Measurements from ENCODE around the gene ZBTB21.
"Not testable (repeated sequence)": the region's sequence is repeated elsewhere in the genome, so short reads cannot be mapped to it uniquely, and the experiment has no call there.

Gene ZBTB21

GRCh38 chr21:41965461-41966013 lies 44.6 kb downstream of the ZBTB21 start:
- DNase-seq, result no peak

- DNase-seq, result no peak
Observed at GRCh38 chr21:41965045-41965444, 45.1 kb downstream of the ZBTB21 start.

- no peak for DNase-seq
Observed at GRCh38 chr21:41964171-41964570, 46.0 kb downstream of the ZBTB21 start.

- no peak for DNase-seq
Observed at GRCh38 chr21:41962425-41962966, 47.7 kb downstream of the ZBTB21 start.

GRCh38 chr21:41961753-41962152 lies 48.4 kb downstream of the ZBTB21 start:
- no peak for DNase-seq

GRCh38 chr21:41961282-41961701 lies 48.9 kb downstream of the ZBTB21 start:
- DNase-seq, result no peak

GRCh38 chr21:41960386-41960785 lies 49.8 kb downstream of the ZBTB21 start:
- no peak for DNase-seq

- not testable (repeated sequence) for DNase-seq
Observed at GRCh38 chr21:41959697-41960096, 50.5 kb downstream of the ZBTB21 start.

- no peak for DNase-seq
Observed at GRCh38 chr21:41958886-41959563, 51.1 kb downstream of the ZBTB21 start.

- DNase-seq, result peak; percentile 86
Observed at GRCh38 chr21:41957991-41958766, 52.0 kb downstream of the ZBTB21 start.

- no peak for DNase-seq
Observed at GRCh38 chr21:41956926-41957729, 53.0 kb downstream of the ZBTB21 start.

GRCh38 chr21:41955516-41955915 lies 54.6 kb downstream of the ZBTB21 start:
- DNase-seq, result no peak

- DNase-seq, result no peak
Observed at GRCh38 chr21:41954654-41955499, 55.3 kb downstream of the ZBTB21 start.

GRCh38 chr21:41953831-41954653 lies 56.1 kb downstream of the ZBTB21 start, which contains the start of gene C2CD2:
Gene C2CD2, minus strand, starts transcription at chr21:41954018. Its CDS starts 370 bp downstream, at chr21:41953648.
- no peak for DNase-seq

GRCh38 chr21:41953249-41953830 lies 56.8 kb downstream of the ZBTB21 start:
- no peak for DNase-seq

- peak; percentile 21 for DNase-seq
Observed at GRCh38 chr21:41952568-41953248, 57.5 kb downstream of the ZBTB21 start.

- no peak for DNase-seq
Observed at GRCh38 chr21:41951876-41952567, 58.1 kb downstream of the ZBTB21 start.

GRCh38 chr21:41950941-41951351 lies 59.2 kb downstream of the ZBTB21 start:
- DNase-seq, result no peak

- DNase-seq, result not testable (repeated sequence)
Observed at GRCh38 chr21:41949631-41950030, 60.5 kb downstream of the ZBTB21 start.

All from DMS79 treated with DMSO at 0.1 percent for 48 hours (cell line).